Measurements from ENCODE around the gene ATOH8. TPM values are rescaled to one million over a fixed set of nuclear protein-coding genes. Genes with fewer than 3 reads are reported as not detected.

The ATOH8 gene
- total and polyA plus RNA-seq, 10 of the 15 experiments (the other 5 are each of a cell fraction or from before 2014, with no cell fraction given) = 0.03 to 0.60 TPM; not detected in 8

DNA sequence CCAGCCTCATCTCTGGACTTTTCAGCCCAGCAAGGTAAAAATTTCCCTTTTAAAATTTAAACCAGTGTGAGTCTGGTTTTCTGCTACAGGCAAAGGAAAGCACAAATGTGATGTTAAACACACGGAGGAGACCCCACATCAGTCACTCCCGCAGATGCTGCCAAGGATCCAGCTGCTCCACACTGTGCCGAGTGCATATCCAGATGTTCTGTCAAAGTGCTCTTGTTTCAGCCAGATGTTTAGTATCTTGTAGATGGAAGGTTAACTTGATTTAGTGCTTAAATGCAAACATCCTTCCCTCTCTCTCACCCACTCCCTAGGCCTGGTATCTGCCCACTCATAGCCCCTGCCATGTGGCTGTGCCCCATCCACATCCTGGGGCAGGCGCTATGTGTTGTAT lies 15.8 kb upstream of the ATOH8 start (continued):
- TF ChIP-seq SUZ12 (IDR thresholded peaks at IDR 0.05; ENCODE audit: unreplicated experiment) = no peak
- TF ChIP-seq, protein P1, sequence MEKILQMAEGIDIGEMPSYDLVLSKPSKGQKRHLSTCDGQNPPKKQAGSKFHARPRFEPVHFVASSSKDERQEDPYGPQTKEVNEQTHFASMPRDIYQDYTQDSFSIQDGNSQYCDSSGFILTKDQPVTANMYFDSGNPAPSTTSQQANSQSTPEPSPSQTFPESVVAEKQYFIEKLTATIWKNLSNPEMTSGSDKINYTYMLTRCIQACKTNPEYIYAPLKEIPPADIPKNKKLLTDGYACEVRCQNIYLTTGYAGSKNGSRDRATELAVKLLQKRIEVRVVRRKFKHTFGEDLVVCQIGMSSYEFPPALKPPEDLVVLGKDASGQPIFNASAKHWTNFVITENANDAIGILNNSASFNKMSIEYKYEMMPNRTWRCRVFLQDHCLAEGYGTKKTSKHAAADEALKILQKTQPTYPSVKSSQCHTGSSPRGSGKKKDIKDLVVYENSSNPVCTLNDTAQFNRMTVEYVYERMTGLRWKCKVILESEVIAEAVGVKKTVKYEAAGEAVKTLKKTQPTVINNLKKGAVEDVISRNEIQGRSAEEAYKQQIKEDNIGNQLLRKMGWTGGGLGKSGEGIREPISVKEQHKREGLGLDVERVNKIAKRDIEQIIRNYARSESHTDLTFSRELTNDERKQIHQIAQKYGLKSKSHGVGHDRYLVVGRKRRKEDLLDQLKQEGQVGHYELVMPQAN (conservative IDR thresholded peaks at IDR 0.05) = no peak
- no peak for TF ChIP-seq YY1 (IDR thresholded peaks at IDR 0.05; ENCODE audit: low read depth, low read length)

DNA sequence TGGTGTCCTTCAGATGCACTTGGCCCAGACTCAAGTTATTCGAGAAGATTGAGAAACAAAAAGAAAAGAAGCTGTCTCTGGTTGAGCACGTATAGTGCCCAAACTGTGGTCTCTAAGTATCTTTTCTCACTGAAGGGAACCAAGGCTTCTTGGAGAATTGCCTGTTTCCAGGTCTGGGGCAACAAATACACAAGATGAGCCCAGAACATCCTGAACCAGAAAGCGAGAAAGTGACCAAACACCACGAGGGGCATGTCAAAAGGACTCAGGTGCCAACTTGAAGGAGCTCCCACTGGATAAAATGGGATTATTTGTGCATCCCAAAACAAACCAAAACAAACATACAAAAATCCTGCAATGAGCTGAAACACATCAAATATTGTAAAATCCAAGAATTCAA lies 13.6 kb upstream of the ATOH8 start:
- Histone ChIP-seq H3K79me2 (ENCODE audit: control insufficient read depth, insufficient read depth, low read length) (no peaks in the 10 kb centered on the region), H4K20me1 (ENCODE audit: control insufficient read depth, insufficient read depth) (no peaks in the 10 kb centered on the region), H3K9ac (ENCODE audit: control insufficient read depth, insufficient read depth, low read length) (no peak overlapping the region), H3K4me2 (ENCODE audit: control insufficient read depth, insufficient read depth) (no peak overlapping the region), H3K27ac (ENCODE audit: control insufficient read depth, insufficient read depth) (no peak overlapping the region), H3K36me3 (ENCODE audit: control insufficient read depth in 2 of 2, insufficient read depth in 2 of 2, low read length in 1 of 2) (no peaks in the 10 kb centered on the region), H3K4me1 (ENCODE audit: control insufficient read depth, insufficient read depth, low read length) (peaks cover 3% of the 10 kb centered on the region; the same call in 1 of the 2 replicates), H3K27me3 (replicated peaks in 1 of 2; ENCODE audit: control insufficient read depth in 2 of 2, insufficient read depth in 2 of 2, low read length in 1 of 2) (peaks cover 0 to 16% of the 10 kb centered on the region in 2 experiments; a peak in 3 of 4 replicates), H3K9me3 (replicated peaks; ENCODE audit: control insufficient read depth, insufficient read depth, low read length) (no peaks in the 10 kb centered on the region; the same call in 2 of the 3 replicates), H2AFZ (ENCODE audit: control insufficient read depth, low read depth, low read length) (no peak overlapping the region), H3K4me3 (no peak overlapping the region)
- intact Hi-C loops (cut with micrococcal nuclease; ENCODE audit: unreplicated experiment) = no loop called here
- TF ChIP-seq, protein P2, sequence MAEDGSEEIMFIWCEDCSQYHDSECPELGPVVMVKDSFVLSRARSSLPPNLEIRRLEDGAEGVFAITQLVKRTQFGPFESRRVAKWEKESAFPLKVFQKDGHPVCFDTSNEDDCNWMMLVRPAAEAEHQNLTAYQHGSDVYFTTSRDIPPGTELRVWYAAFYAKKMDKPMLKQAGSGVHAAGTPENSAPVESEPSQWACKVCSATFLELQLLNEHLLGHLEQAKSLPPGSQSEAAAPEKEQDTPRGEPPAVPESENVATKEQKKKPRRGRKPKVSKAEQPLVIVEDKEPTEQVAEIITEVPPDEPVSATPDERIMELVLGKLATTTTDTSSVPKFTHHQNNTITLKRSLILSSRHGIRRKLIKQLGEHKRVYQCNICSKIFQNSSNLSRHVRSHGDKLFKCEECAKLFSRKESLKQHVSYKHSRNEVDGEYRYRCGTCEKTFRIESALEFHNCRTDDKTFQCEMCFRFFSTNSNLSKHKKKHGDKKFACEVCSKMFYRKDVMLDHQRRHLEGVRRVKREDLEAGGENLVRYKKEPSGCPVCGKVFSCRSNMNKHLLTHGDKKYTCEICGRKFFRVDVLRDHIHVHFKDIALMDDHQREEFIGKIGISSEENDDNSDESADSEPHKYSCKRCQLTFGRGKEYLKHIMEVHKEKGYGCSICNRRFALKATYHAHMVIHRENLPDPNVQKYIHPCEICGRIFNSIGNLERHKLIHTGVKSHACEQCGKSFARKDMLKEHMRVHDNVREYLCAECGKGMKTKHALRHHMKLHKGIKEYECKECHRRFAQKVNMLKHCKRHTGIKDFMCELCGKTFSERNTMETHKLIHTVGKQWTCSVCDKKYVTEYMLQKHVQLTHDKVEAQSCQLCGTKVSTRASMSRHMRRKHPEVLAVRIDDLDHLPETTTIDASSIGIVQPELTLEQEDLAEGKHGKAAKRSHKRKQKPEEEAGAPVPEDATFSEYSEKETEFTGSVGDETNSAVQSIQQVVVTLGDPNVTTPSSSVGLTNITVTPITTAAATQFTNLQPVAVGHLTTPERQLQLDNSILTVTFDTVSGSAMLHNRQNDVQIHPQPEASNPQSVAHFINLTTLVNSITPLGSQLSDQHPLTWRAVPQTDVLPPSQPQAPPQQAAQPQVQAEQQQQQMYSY (CRISPR knock-in tag; IDR thresholded peaks at IDR 0.05) = no peak
- no peak for TF ChIP-seq TCF7 (IDR thresholded peaks at IDR 0.05; ENCODE audit: borderline replicate concordance)
- no TSS peak for BruUV-seq (replicated peaks)
- POLR2A ChIA-PET = interaction anchor here (1.4 kb wide), 1 partner anchor 8 kb away, joined by 4 read pairs; no protein-coding TSS in a partner anchor
- FAIRE-seq = no peak
- SMC1A ChIA-PET (ENCODE audit: uncharacterized antibody, unreplicated experiment) = interaction anchor here (1.0 to 2.5 kb wide), 6 partner anchors 15 to 74 kb away, joined by 3 to 7 read pairs (median 3); no protein-coding TSS in a partner anchor
- DNase-seq (ENCODE audit: low read depth, low spot score) = no peak
- in situ Hi-C loops (cut with MboI) = no loop called here
- CTCF ChIA-PET = interaction anchor here (0.6 to 2.4 kb wide), 9 partner anchors 10 to 368 kb away, joined by 3 to 13 read pairs (median 4); no protein-coding TSS in a partner anchor
- 22% methylated on average over 4 of the region's 4 CpGs for WGBS (ENCODE audit: insufficient coverage, insufficient replicate concordance, low lambda C conversion rate, missing lambda C conversion rate)
- ATAC-seq = no peak
- RAD21 ChIA-PET (ENCODE audit: unreplicated experiment) = interaction anchor here (0.9 to 5.3 kb wide), 3 partner anchors 11 to 340 kb away, joined by 3 to 20 read pairs (median 4); partner anchors contain the start of gene RNF181
